ENCODE results near the gene SSH3.

Gene SSH3

GRCh38 chr11:67285541-67286498 is 17.5 kb upstream of the SSH3 start:
- no peak for TF ChIP-seq CTCF (IDR thresholded peaks at IDR 0.05; ENCODE audit: borderline replicate concordance, control extremely low read depth, extremely low read depth, insufficient read depth, missing control alignments)
- DNase-seq (ENCODE audit: low spot score): no peak
- in situ Hi-C loops (cut with MboI; ENCODE audit: low sequenced_read_pairs, unreplicated experiment): no loop called here

- in situ Hi-C loops (cut with MboI; ENCODE audit: low sequenced_read_pairs, unreplicated experiment): no loop called here
These were observed 16.6 kb upstream of the SSH3 start for GRCh38 chr11:67286621-67287333.

GRCh38 chr11:67287355-67288197 is 15.8 kb upstream of the SSH3 start:
- TF ChIP-seq CTCF (IDR thresholded peaks at IDR 0.05; ENCODE audit: borderline replicate concordance, control extremely low read depth, extremely low read depth, insufficient read depth, missing control alignments): no peak
- DNase-seq (ENCODE audit: low spot score): no peak
- in situ Hi-C loops (cut with MboI; ENCODE audit: low sequenced_read_pairs, unreplicated experiment): no loop called here

More at GRCh38 chr11:67286621-67287333, 16.6 kb upstream of the SSH3 start:
- no peak for TF ChIP-seq CTCF (IDR thresholded peaks at IDR 0.05; ENCODE audit: borderline replicate concordance, control extremely low read depth, extremely low read depth, insufficient read depth, missing control alignments)
- no peak for DNase-seq (ENCODE audit: low spot score)

GRCh38 chr11:67288198-67288451 is 15.2 kb upstream of the SSH3 start:
- in situ Hi-C loops (cut with MboI; ENCODE audit: low sequenced_read_pairs, unreplicated experiment): no loop called here
- TF ChIP-seq CTCF (IDR thresholded peaks at IDR 0.05; ENCODE audit: borderline replicate concordance, control extremely low read depth, extremely low read depth, insufficient read depth, missing control alignments): no peak
- no peak for DNase-seq (ENCODE audit: low spot score)

GRCh38 chr11:67288452-67289225 is 14.7 kb upstream of the SSH3 start:
- in situ Hi-C loops (cut with MboI; ENCODE audit: low sequenced_read_pairs, unreplicated experiment): no loop called here
- peak; percentile 40 for TF ChIP-seq CTCF (IDR thresholded peaks at IDR 0.05; ENCODE audit: borderline replicate concordance, control extremely low read depth, extremely low read depth, insufficient read depth, missing control alignments)
- peak; percentile 91 for DNase-seq (ENCODE audit: low spot score)

Data from GM13976 (cell line).